ENCODE measurements around the gene MIA2. TPM values are rescaled to one million over a fixed set of nuclear protein-coding genes. Genes with fewer than 3 reads are reported as not detected.

MIA2 gene
- total RNA-seq, 1 donor from 2014 or later = 25.3 TPM

DNA sequence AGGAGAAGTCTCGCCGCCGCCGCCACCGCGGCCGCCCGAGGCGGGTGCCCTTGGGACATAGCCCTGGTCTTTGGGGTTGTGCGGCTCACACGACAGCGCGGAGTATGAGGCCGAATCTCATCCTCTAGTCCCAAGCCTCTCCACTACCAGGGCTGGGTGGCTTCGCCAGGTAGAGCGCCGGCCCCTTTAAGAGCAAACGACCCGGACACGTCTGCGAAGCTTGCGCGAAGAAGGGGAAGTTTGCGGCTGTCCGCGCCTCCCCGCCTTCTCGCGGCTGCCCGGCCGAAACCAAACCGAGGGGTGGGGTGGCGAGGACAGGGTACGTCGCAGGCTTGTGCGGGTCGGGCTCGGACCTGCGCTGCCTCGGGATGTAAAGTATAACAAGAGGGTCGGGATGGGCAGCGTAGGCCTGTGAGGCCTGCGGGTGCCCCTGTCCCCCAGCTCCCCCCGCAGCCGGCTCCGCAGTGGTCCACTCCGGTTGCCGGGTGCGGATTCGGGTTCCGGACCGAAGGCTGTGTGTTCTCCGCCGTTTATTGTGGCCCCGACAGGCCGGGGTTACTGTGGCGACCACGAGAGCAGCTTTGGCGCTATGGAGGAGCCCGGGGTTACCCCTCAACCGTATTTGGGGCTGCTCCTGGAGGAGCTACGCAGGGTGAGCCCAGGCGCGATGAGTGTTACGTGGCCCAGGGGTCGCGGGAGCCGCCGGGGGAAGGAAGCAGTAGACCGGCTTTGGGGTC, 33.3 kb downstream of the MIA2 start:
- peak in 1 of 2 donors; percentile 16 for TF ChIP-seq POLR2A (IDR thresholded peaks at IDR 0.05)
- TF ChIP-seq POLR2AphosphoS5 (IDR thresholded peaks at IDR 0.05; ENCODE audit: insufficient read depth in 1 of 2, low read depth in 1 of 2) = peak; percentile 30 to 89
- TF ChIP-seq, protein P1, sequence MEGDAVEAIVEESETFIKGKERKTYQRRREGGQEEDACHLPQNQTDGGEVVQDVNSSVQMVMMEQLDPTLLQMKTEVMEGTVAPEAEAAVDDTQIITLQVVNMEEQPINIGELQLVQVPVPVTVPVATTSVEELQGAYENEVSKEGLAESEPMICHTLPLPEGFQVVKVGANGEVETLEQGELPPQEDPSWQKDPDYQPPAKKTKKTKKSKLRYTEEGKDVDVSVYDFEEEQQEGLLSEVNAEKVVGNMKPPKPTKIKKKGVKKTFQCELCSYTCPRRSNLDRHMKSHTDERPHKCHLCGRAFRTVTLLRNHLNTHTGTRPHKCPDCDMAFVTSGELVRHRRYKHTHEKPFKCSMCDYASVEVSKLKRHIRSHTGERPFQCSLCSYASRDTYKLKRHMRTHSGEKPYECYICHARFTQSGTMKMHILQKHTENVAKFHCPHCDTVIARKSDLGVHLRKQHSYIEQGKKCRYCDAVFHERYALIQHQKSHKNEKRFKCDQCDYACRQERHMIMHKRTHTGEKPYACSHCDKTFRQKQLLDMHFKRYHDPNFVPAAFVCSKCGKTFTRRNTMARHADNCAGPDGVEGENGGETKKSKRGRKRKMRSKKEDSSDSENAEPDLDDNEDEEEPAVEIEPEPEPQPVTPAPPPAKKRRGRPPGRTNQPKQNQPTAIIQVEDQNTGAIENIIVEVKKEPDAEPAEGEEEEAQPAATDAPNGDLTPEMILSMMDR (IDR thresholded peaks at IDR 0.05) = no peak
- Histone ChIP-seq H3K4me1 (peaks cover 34% of the 10 kb centered on the region), H3K4me3 (peak overlapping the region; percentile 75 to 90), H3K9me3 (no peaks in the 10 kb centered on the region), H3K27ac (peak overlapping the region; percentile 98), H3K36me3 (no peaks in the 10 kb centered on the region), H3K27me3 (no peaks in the 10 kb centered on the region)
- DNase-seq (ENCODE audit: extremely low spot score in 2 of 2) = no peak
- intact Hi-C loops (cut with DNase I) = loop anchor here (5.0 kb wide), 1 partner anchor 95 kb away; the partner anchor contains the start of gene TRAPPC6B

DNA sequence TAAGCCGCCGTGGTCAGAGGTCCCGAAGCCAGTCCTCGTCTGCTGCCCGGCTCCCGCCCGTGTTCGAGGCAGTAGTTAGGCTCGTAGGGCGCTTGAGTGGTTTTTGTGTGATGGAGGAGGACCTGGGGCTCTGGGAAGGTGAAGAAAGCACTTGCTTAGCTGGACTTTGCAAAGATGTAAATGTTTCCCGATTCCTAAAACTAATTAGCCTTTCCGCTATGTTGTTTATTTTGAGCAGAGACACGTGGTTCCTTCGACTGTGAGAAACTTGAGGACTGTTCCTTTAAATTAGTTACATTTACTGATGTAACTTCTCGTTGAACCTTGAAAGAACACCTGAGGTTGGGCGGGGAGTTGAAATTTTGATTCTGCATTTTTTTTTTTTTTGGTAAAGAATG, 33.9 kb downstream of the MIA2 start:
- H3K27ac ChIP-seq = peak overlapping the region; percentile 98
- H3K9me3 ChIP-seq = no peaks in the 10 kb centered on the region
- H3K4me3 ChIP-seq = peak overlapping the region; percentile 75 to 90
- intact Hi-C loops (cut with DNase I) = loop anchor here (5.0 kb wide), 1 partner anchor 95 kb away; the partner anchor contains the start of gene TRAPPC6B
- no peaks in the 10 kb centered on the region for H3K36me3 ChIP-seq
- peaks cover 34% of the 10 kb centered on the region for H3K4me1 ChIP-seq
- no peak for DNase-seq (ENCODE audit: extremely low spot score in 2 of 2)
- no peaks in the 10 kb centered on the region for H3K27me3 ChIP-seq
- no peak for TF ChIP-seq POLR2AphosphoS5 (IDR thresholded peaks at IDR 0.05; ENCODE audit: insufficient read depth in 1 of 2, low read depth in 1 of 2)
- no peak for TF ChIP-seq POLR2A (IDR thresholded peaks at IDR 0.05)
- TF ChIP-seq, protein P1 (IDR thresholded peaks at IDR 0.05) = no peak

DNA sequence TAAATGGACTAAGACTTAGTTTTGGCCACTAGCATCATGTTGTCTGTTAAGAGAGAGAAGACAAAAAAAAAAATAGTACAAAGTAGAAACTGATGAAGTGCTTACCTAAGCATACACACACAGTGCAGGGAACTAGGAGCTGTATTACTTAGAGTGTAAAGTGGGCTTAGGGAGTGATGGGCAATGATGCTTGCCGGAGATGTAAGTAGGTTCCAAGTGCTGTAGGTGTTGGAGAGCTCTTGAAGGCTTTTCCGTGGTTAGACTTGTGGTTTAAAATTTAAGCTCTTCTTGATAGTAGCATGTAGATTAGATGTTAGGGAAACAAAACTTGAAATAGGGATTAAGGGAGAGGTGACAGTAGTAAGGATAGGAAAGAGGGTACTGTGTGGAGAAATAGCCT, 34.7 kb downstream of the MIA2 start:
- no peaks in the 10 kb centered on the region for H3K9me3 ChIP-seq
- DNase-seq (ENCODE audit: extremely low spot score in 2 of 2) = no peak
- no peaks in the 10 kb centered on the region for H3K36me3 ChIP-seq
- peaks cover 36% of the 10 kb centered on the region for H3K4me1 ChIP-seq
- peak overlapping the region; percentile 32 for H3K27ac ChIP-seq
- intact Hi-C loops (cut with DNase I) = loop anchor here (5.0 kb wide), 1 partner anchor 96 kb away; the partner anchor contains the start of gene TRAPPC6B
- TF ChIP-seq, protein P1 (IDR thresholded peaks at IDR 0.05) = no peak
- no peak for TF ChIP-seq POLR2AphosphoS5 (IDR thresholded peaks at IDR 0.05; ENCODE audit: insufficient read depth in 1 of 2, low read depth in 1 of 2)
- TF ChIP-seq POLR2A (IDR thresholded peaks at IDR 0.05) = no peak
- peak overlapping the region; percentile 75 to 90 for H3K4me3 ChIP-seq
- no peaks in the 10 kb centered on the region for H3K27me3 ChIP-seq

DNA sequence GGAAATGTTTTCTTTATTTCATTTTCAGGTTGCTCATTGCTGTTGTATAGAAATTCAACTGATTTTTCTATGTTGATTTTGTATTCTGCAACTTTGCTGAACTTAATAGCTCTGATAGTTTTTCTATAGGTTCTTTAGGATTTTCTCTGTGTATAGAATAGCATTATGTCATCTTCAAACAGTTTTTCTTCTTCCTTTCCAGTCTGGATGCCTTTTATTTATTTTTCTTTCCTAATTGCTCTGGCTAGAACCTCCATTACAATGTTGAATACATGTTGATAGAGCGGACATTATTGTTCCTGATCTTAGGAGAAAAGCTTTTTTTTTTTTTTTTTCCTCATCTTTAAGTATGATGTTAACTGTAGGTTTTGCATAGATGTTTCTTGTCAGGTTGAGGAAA, 39.2 kb downstream of the MIA2 start:
- no peak overlapping the region for H3K27ac ChIP-seq
- H3K27me3 ChIP-seq = no peaks in the 10 kb centered on the region
- no peaks in the 10 kb centered on the region for H3K9me3 ChIP-seq
- H3K36me3 ChIP-seq = no peaks in the 10 kb centered on the region
- H3K4me1 ChIP-seq = peaks cover 30% of the 10 kb centered on the region
- DNase-seq (ENCODE audit: extremely low spot score in 2 of 2) = no peak
- no peak overlapping the region for H3K4me3 ChIP-seq
- intact Hi-C loops (cut with DNase I) = no loop called here
- TF ChIP-seq POLR2A (IDR thresholded peaks at IDR 0.05) = no peak
- TF ChIP-seq, protein P1 (IDR thresholded peaks at IDR 0.05) = no peak
- TF ChIP-seq POLR2AphosphoS5 (IDR thresholded peaks at IDR 0.05; ENCODE audit: insufficient read depth in 1 of 2, low read depth in 1 of 2) = no peak

DNA sequence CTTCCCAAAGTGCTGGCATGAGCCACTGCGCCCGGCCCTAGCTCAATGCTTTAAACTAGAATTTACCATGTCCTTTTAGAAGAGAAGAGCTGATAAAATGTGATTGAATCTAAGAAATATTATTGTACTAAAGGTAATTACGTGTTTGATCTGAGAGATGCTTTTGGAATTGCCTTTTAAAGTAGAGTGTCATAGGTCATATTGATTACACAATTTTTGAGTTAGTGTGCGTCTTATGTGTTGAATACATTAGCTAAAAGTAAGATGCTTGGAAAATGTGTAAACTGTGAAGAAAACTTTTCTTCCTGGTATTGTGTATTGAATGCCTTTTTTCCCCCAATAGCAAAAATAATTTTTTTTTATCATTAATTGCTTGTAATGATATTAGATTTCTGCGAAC, 41.7 kb downstream of the MIA2 start:
- intact Hi-C loops (cut with DNase I) = no loop called here
- no peak for DNase-seq (ENCODE audit: extremely low spot score in 2 of 2)
- TF ChIP-seq POLR2A (IDR thresholded peaks at IDR 0.05) (no peak), POLR2AphosphoS5 (IDR thresholded peaks at IDR 0.05; ENCODE audit: insufficient read depth in 1 of 2, low read depth in 1 of 2) (no peak)
- TF ChIP-seq, protein P1 (IDR thresholded peaks at IDR 0.05) = no peak
- Histone ChIP-seq H3K9me3 (no peaks in the 10 kb centered on the region), H3K4me3 (no peak overlapping the region), H3K4me1 (peaks cover 7% of the 10 kb centered on the region), H3K27ac (no peak overlapping the region), H3K27me3 (no peaks in the 10 kb centered on the region), H3K36me3 (peaks cover 0 to 10% of the 10 kb centered on the region in 2 donors)

Measured in vagina (tissue), 2 donors.